ENCODE measurements around the gene BCAS1. TPM values are rescaled to one million over a fixed set of nuclear protein-coding genes. Genes with fewer than 3 reads are reported as not detected.

BCAS1 gene
- total RNA-seq, 1 donor = not detected

DNA sequence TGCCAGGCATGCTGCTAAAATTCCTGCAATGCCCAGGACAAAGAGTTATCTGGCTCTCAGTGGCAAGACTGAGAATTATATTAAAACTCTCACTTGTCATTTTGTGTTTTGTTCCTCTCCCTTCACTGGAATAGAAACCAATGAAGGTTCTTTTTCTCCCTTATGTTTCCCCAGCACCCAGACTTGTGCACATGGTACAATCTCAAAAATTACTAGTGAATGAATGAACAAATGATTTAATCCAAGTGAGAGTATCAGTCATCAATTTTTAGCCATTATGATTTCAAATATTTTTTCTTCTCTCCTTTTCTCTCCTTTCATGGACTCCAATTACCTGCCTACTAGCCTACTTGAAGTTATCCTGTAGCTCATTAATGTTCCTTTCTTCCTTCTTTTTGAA lies 70.1 kb downstream of the BCAS1 start:
- H4K20me1 ChIP-seq (ENCODE audit: insufficient read depth, low read length) = no peaks in the 10 kb centered on the region
- H3K4me1 ChIP-seq (ENCODE audit: insufficient read depth, low read length) = no peaks in the 10 kb centered on the region
- TF ChIP-seq, protein P1, sequence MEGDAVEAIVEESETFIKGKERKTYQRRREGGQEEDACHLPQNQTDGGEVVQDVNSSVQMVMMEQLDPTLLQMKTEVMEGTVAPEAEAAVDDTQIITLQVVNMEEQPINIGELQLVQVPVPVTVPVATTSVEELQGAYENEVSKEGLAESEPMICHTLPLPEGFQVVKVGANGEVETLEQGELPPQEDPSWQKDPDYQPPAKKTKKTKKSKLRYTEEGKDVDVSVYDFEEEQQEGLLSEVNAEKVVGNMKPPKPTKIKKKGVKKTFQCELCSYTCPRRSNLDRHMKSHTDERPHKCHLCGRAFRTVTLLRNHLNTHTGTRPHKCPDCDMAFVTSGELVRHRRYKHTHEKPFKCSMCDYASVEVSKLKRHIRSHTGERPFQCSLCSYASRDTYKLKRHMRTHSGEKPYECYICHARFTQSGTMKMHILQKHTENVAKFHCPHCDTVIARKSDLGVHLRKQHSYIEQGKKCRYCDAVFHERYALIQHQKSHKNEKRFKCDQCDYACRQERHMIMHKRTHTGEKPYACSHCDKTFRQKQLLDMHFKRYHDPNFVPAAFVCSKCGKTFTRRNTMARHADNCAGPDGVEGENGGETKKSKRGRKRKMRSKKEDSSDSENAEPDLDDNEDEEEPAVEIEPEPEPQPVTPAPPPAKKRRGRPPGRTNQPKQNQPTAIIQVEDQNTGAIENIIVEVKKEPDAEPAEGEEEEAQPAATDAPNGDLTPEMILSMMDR (IDR thresholded peaks at IDR 0.05; ENCODE audit: extremely low read depth, low read depth, low read length) = no peak
- DNase-seq (ENCODE audit: insufficient read length, low spot score, missing footprints) = no peak
- no peaks in the 10 kb centered on the region for H3K27me3 ChIP-seq (ENCODE audit: insufficient read depth, low read length)
- no peaks in the 10 kb centered on the region for H3K79me2 ChIP-seq (ENCODE audit: insufficient read depth, low read length)
- peaks cover 1% of the 10 kb centered on the region for H3K9me3 ChIP-seq (ENCODE audit: low read depth, low read length)
- H3K4me2 ChIP-seq (ENCODE audit: insufficient read depth, low read length) = no peak overlapping the region
- no peak overlapping the region for H2AFZ ChIP-seq (ENCODE audit: low read length)
- no peaks in the 10 kb centered on the region for H3K36me3 ChIP-seq (ENCODE audit: insufficient read depth, low read length)
- no peak overlapping the region for H3K4me3 ChIP-seq (ENCODE audit: insufficient read depth, low read length)
- H3K27ac ChIP-seq (ENCODE audit: low read depth, low read length) = no peak overlapping the region

- no peak for DNase-seq (ENCODE audit: insufficient read length, low spot score, missing footprints)
- Histone ChIP-seq H3K4me2 (ENCODE audit: insufficient read depth, low read length) (no peak overlapping the region), H3K36me3 (ENCODE audit: insufficient read depth, low read length) (no peaks in the 10 kb centered on the region), H3K4me3 (ENCODE audit: insufficient read depth, low read length) (no peak overlapping the region), H3K27ac (ENCODE audit: low read depth, low read length) (no peak overlapping the region), H3K9me3 (ENCODE audit: low read depth, low read length) (peaks cover 1% of the 10 kb centered on the region), H3K79me2 (ENCODE audit: insufficient read depth, low read length) (no peaks in the 10 kb centered on the region), H4K20me1 (ENCODE audit: insufficient read depth, low read length) (no peaks in the 10 kb centered on the region), H3K4me1 (ENCODE audit: insufficient read depth, low read length) (no peaks in the 10 kb centered on the region), H3K27me3 (ENCODE audit: insufficient read depth, low read length) (no peaks in the 10 kb centered on the region), H2AFZ (ENCODE audit: low read length) (no peak overlapping the region)
- TF ChIP-seq, protein P1 (IDR thresholded peaks at IDR 0.05; ENCODE audit: extremely low read depth, low read depth, low read length) = no peak
Observed at GRCh38 chr20:53999077-53999476, 71.3 kb downstream of the BCAS1 start.

GRCh38 chr20:53996584-53997486 lies 73.6 kb downstream of the BCAS1 start:
- Histone ChIP-seq H3K4me1 (ENCODE audit: insufficient read depth, low read length) (no peaks in the 10 kb centered on the region), H3K79me2 (ENCODE audit: insufficient read depth, low read length) (no peaks in the 10 kb centered on the region), H4K20me1 (ENCODE audit: insufficient read depth, low read length) (no peaks in the 10 kb centered on the region), H3K36me3 (ENCODE audit: insufficient read depth, low read length) (no peaks in the 10 kb centered on the region), H3K4me3 (ENCODE audit: insufficient read depth, low read length) (no peak overlapping the region), H3K9me3 (ENCODE audit: low read depth, low read length) (peaks cover 1% of the 10 kb centered on the region), H3K27me3 (ENCODE audit: insufficient read depth, low read length) (peaks cover 7% of the 10 kb centered on the region), H3K27ac (ENCODE audit: low read depth, low read length) (no peak overlapping the region), H3K4me2 (ENCODE audit: insufficient read depth, low read length) (no peak overlapping the region), H2AFZ (ENCODE audit: low read length) (no peak overlapping the region)
- DNase-seq (ENCODE audit: insufficient read length, low spot score, missing footprints) = no peak
- TF ChIP-seq, protein P1 (IDR thresholded peaks at IDR 0.05; ENCODE audit: extremely low read depth, low read depth, low read length) = no peak

GRCh38 chr20:53995949-53996348 lies 74.4 kb downstream of the BCAS1 start:
- Histone ChIP-seq H3K4me3 (ENCODE audit: insufficient read depth, low read length) (no peak overlapping the region), H3K36me3 (ENCODE audit: insufficient read depth, low read length) (no peaks in the 10 kb centered on the region), H3K79me2 (ENCODE audit: insufficient read depth, low read length) (no peaks in the 10 kb centered on the region), H3K27ac (ENCODE audit: low read depth, low read length) (no peak overlapping the region), H3K27me3 (ENCODE audit: insufficient read depth, low read length) (peaks cover 7% of the 10 kb centered on the region), H3K9me3 (ENCODE audit: low read depth, low read length) (peaks cover 1% of the 10 kb centered on the region), H3K4me2 (ENCODE audit: insufficient read depth, low read length) (no peak overlapping the region), H2AFZ (ENCODE audit: low read length) (no peak overlapping the region), H3K4me1 (ENCODE audit: insufficient read depth, low read length) (no peaks in the 10 kb centered on the region), H4K20me1 (ENCODE audit: insufficient read depth, low read length) (no peaks in the 10 kb centered on the region)
- TF ChIP-seq, protein P1 (IDR thresholded peaks at IDR 0.05; ENCODE audit: extremely low read depth, low read depth, low read length) = no peak
- DNase-seq (ENCODE audit: insufficient read length, low spot score, missing footprints) = no peak

Measured in osteoblast (primary cell).